Urothelium cell line (cell line): ENCODE data around the gene ATP2A2.
A peak's percentile ranks its signal among the peaks of the same experiment; 100 is the strongest.

ENCODE experiments used
- DNase-seq: peaks from one replicate; pipeline ENCODE4 v3.0.0; 2011; ENCODE audit warnings: low spot score, mixed read lengths
- FAIRE-seq: peaks from 2 replicates; lab custom pipeline; 2011; peaks lifted over from hg19 to GRCh38; lab: Jason Lieb, UNC

The ATP2A2 gene

GRCh38 chr12:110256780-110257431 is 24.1 kb upstream of the ATP2A2 start:
- DNase-seq = no peak
- no peak for FAIRE-seq

- no peak for DNase-seq
- FAIRE-seq = no peak
Measured at GRCh38 chr12:110258466-110258865, 22.6 kb upstream of the ATP2A2 start.

- DNase-seq (no peak), FAIRE-seq (no peak)
Measured at GRCh38 chr12:110262442-110263388, 18.3 kb upstream of the ATP2A2 start.

- DNase-seq (no peak), FAIRE-seq (no peak)
Measured at GRCh38 chr12:110266381-110266960, 14.6 kb upstream of the ATP2A2 start.

GRCh38 chr12:110266980-110267620 is 13.9 kb upstream of the ATP2A2 start:
- DNase-seq (peak; percentile 27), FAIRE-seq (no peak)

GRCh38 chr12:110269622-110270124 is 11.4 kb upstream of the ATP2A2 start:
- no peak for FAIRE-seq
- DNase-seq = peak; percentile 83

GRCh38 chr12:110270125-110270962 is 10.7 kb upstream of the ATP2A2 start:
- FAIRE-seq = no peak
- DNase-seq = peak; percentile 73

- no peak for DNase-seq
- FAIRE-seq = no peak
Measured at GRCh38 chr12:110271015-110271414, 10.0 kb upstream of the ATP2A2 start.

GRCh38 chr12:110277530-110278254 is 3.4 kb upstream of the ATP2A2 start:
- DNase-seq (no peak), FAIRE-seq (no peak)

GRCh38 chr12:110278255-110278536 is 2.9 kb upstream of the ATP2A2 start:
- no peak for DNase-seq
- no peak for FAIRE-seq

GRCh38 chr12:110279566-110280375 is 1.3 kb upstream of the ATP2A2 start:
- FAIRE-seq (no peak), DNase-seq (no peak)

GRCh38 chr12:110280392-110280778 is 662 bp upstream of the ATP2A2 start:
- DNase-seq (peak; percentile 49), FAIRE-seq (no peak)

- peak; percentile 65 for DNase-seq
- FAIRE-seq = no peak
Measured at GRCh38 chr12:110281549-110282299, 677 bp downstream of the ATP2A2 start.

- FAIRE-seq (no peak), DNase-seq (no peak)
Measured at GRCh38 chr12:110282300-110282860, 1.3 kb downstream of the ATP2A2 start.

- no peak for FAIRE-seq
Measured at GRCh38 chr12:110282956-110283817, 2.1 kb downstream of the ATP2A2 start.

GRCh38 chr12:110284597-110284996 is 3.5 kb downstream of the ATP2A2 start:
- FAIRE-seq (no peak), DNase-seq (no peak)

More at GRCh38 chr12:110282956-110283817, 2.1 kb downstream of the ATP2A2 start:
- DNase-seq = no peak

GRCh38 chr12:110286623-110287022 is 5.6 kb downstream of the ATP2A2 start:
- no peak for FAIRE-seq

More at GRCh38 chr12:110286623-110287022, 5.6 kb downstream of the ATP2A2 start:
- DNase-seq = no peak
